KBM-7 (cell line): ENCODE results near the gene TGM2.

Experiments
- DNase-seq: peaks from one replicate; pipeline ENCODE4 v3.0.0-alpha.2; 2015
- in situ Hi-C: fragments of 300-500 bp; cut with MboI; formaldehyde crosslinking; loops from 2 replicates; pipeline ENCODE4 v1.14.3; 2020; ENCODE audit warnings: low sequenced_read_pairs, low pct_unique_long_range_greater_than_20kb, mixed read lengths

TGM2 gene

GRCh38 chr20:38165966-38166702 is 1.1 kb upstream of the TGM2 start:
- no peak for DNase-seq
- in situ Hi-C loops = no loop called here

- DNase-seq = no peak
- in situ Hi-C loops = no loop called here
These were observed 414 bp downstream of the TGM2 start for GRCh38 chr20:38164624-38165088.

- no peak for DNase-seq
- in situ Hi-C loops = no loop called here
These were observed 1.0 kb downstream of the TGM2 start for GRCh38 chr20:38164069-38164468.

GRCh38 chr20:38162878-38163875 is 1.9 kb downstream of the TGM2 start:
- in situ Hi-C loops = no loop called here

GRCh38 chr20:38162149-38162548 is 2.9 kb downstream of the TGM2 start:
- in situ Hi-C loops = no loop called here
- no peak for DNase-seq

More at GRCh38 chr20:38162878-38163875, 1.9 kb downstream of the TGM2 start:
- DNase-seq = no peak

GRCh38 chr20:38161412-38161774 is 3.7 kb downstream of the TGM2 start:
- no peak for DNase-seq
- in situ Hi-C loops = no loop called here

- no peak for DNase-seq
These were observed 4.9 kb downstream of the TGM2 start for GRCh38 chr20:38159957-38160756.

GRCh38 chr20:38159566-38159956 is 5.5 kb downstream of the TGM2 start:
- DNase-seq = no peak
- in situ Hi-C loops = no loop called here

More at GRCh38 chr20:38159957-38160756, 4.9 kb downstream of the TGM2 start:
- in situ Hi-C loops = no loop called here

GRCh38 chr20:38158701-38159351 is 6.2 kb downstream of the TGM2 start:
- in situ Hi-C loops = no loop called here

GRCh38 chr20:38157635-38158495 is 7.2 kb downstream of the TGM2 start:
- no peak for DNase-seq
- in situ Hi-C loops = no loop called here

More at GRCh38 chr20:38158701-38159351, 6.2 kb downstream of the TGM2 start:
- no peak for DNase-seq

- DNase-seq = no peak
- in situ Hi-C loops = no loop called here
These were observed 8.0 kb downstream of the TGM2 start for GRCh38 chr20:38156888-38157634.

- in situ Hi-C loops = no loop called here
- no peak for DNase-seq
These were observed 8.8 kb downstream of the TGM2 start for GRCh38 chr20:38156280-38156679.

GRCh38 chr20:38155811-38156210 is 9.3 kb downstream of the TGM2 start:
- in situ Hi-C loops = no loop called here
- no peak for DNase-seq

- in situ Hi-C loops = no loop called here
- DNase-seq = no peak
These were observed 11.7 kb downstream of the TGM2 start for GRCh38 chr20:38153401-38153800.

GRCh38 chr20:38152621-38153221 is 12.3 kb downstream of the TGM2 start:
- peak; percentile 39 for DNase-seq
- in situ Hi-C loops = no loop called here

GRCh38 chr20:38152175-38152620 is 12.9 kb downstream of the TGM2 start:
- in situ Hi-C loops = no loop called here

GRCh38 chr20:38151455-38151854 is 13.6 kb downstream of the TGM2 start:
- DNase-seq = no peak
- in situ Hi-C loops = no loop called here

More at GRCh38 chr20:38152175-38152620, 12.9 kb downstream of the TGM2 start:
- DNase-seq = no peak
